ENCODE data around the gene CCL23. TPM values are rescaled to one million over a fixed set of nuclear protein-coding genes. Genes with fewer than 3 reads are reported as not detected.
"Not testable (repeated sequence)": the region's sequence is repeated elsewhere in the genome, so short reads cannot be mapped to it uniquely, and the experiment has no call there.

The CCL23 gene
- total and polyA plus RNA-seq, 4 donors = 1.9 to 24.4 (median 6.3) TPM

DNA sequence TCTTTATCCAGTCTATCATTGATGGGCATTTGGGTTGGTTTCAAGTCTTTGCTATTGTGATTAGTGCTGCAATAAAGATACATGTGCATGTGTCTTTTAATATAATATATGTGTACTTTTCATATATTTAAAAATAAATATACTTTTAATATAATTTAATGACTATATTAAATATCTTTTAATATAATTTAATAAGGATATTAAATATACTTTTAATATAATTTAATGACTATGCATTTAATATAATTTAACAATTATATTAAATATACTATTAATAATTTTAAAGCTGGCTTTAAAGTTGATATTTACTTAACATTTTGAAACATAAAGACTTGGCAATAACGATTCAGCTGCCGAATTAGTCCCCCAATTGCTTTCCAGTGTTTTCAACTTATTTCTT lies 1.2 kb downstream of the CCL23 start:
- Histone ChIP-seq H3K9me3 (ENCODE audit: control insufficient read depth in 4 of 4, low read length in 3 of 4) (no peaks in the 10 kb centered on the region), H3K4me1 (ENCODE audit: control insufficient read depth in 4 of 4, insufficient read depth in 4 of 4, low read length in 3 of 4) (peaks cover 0 to 2% (median 0%) of the 10 kb centered on the region in 4 donors), H3K27me3 (ENCODE audit: control insufficient read depth in 4 of 4, insufficient read depth in 4 of 4, low read length in 3 of 4) (no peaks in the 10 kb centered on the region), H3K9ac (ENCODE audit: low read depth in 1 of 2, low read length in 2 of 2) (no peak overlapping the region), H3K27ac (ENCODE audit: low read depth in 1 of 2, low read length in 2 of 2) (no peak overlapping the region), H3K36me3 (ENCODE audit: control insufficient read depth in 4 of 4, insufficient read depth in 3 of 4, low read depth in 1 of 4, low read length in 3 of 4) (peaks cover 0 to 14% (median 5%) of the 10 kb centered on the region in 4 donors), H3K4me3 (ENCODE audit: low read depth in 1 of 3, low read length in 3 of 3) (no peak overlapping the region)
- 98% methylated on average over 2 of the region's 2 CpGs for WGBS
- TF ChIP-seq GABPA (IDR thresholded peaks at IDR 0.05 in 1 of 2, conservative IDR thresholded peaks at IDR 0.05 in 1 of 2) (no peak), RAD21 (IDR thresholded peaks at IDR 0.05) (no peak), FOXA2 (IDR thresholded peaks at IDR 0.05) (no peak), TAF1 (conservative IDR thresholded peaks at IDR 0.05) (no peak), HNF4A (conservative IDR thresholded peaks at IDR 0.05) (no peak), NR2F2 (IDR thresholded peaks at IDR 0.05) (no peak), YY1 (IDR thresholded peaks at IDR 0.05) (no peak), SP1 (IDR thresholded peaks at IDR 0.05) (no peak), JUND (IDR thresholded peaks at IDR 0.05) (no peak), RXRA (IDR thresholded peaks at IDR 0.05) (no peak)
- TF ChIP-seq, protein P1, sequence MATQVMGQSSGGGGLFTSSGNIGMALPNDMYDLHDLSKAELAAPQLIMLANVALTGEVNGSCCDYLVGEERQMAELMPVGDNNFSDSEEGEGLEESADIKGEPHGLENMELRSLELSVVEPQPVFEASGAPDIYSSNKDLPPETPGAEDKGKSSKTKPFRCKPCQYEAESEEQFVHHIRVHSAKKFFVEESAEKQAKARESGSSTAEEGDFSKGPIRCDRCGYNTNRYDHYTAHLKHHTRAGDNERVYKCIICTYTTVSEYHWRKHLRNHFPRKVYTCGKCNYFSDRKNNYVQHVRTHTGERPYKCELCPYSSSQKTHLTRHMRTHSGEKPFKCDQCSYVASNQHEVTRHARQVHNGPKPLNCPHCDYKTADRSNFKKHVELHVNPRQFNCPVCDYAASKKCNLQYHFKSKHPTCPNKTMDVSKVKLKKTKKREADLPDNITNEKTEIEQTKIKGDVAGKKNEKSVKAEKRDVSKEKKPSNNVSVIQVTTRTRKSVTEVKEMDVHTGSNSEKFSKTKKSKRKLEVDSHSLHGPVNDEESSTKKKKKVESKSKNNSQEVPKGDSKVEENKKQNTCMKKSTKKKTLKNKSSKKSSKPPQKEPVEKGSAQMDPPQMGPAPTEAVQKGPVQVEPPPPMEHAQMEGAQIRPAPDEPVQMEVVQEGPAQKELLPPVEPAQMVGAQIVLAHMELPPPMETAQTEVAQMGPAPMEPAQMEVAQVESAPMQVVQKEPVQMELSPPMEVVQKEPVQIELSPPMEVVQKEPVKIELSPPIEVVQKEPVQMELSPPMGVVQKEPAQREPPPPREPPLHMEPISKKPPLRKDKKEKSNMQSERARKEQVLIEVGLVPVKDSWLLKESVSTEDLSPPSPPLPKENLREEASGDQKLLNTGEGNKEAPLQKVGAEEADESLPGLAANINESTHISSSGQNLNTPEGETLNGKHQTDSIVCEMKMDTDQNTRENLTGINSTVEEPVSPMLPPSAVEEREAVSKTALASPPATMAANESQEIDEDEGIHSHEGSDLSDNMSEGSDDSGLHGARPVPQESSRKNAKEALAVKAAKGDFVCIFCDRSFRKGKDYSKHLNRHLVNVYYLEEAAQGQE (IDR thresholded peaks at IDR 0.05) = no peak
- TF ChIP-seq, protein P2, sequence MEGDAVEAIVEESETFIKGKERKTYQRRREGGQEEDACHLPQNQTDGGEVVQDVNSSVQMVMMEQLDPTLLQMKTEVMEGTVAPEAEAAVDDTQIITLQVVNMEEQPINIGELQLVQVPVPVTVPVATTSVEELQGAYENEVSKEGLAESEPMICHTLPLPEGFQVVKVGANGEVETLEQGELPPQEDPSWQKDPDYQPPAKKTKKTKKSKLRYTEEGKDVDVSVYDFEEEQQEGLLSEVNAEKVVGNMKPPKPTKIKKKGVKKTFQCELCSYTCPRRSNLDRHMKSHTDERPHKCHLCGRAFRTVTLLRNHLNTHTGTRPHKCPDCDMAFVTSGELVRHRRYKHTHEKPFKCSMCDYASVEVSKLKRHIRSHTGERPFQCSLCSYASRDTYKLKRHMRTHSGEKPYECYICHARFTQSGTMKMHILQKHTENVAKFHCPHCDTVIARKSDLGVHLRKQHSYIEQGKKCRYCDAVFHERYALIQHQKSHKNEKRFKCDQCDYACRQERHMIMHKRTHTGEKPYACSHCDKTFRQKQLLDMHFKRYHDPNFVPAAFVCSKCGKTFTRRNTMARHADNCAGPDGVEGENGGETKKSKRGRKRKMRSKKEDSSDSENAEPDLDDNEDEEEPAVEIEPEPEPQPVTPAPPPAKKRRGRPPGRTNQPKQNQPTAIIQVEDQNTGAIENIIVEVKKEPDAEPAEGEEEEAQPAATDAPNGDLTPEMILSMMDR (IDR thresholded peaks at IDR 0.05; ENCODE audit: low read depth, low read length, missing input control) = no peak
- TF ChIP-seq, protein P3, sequence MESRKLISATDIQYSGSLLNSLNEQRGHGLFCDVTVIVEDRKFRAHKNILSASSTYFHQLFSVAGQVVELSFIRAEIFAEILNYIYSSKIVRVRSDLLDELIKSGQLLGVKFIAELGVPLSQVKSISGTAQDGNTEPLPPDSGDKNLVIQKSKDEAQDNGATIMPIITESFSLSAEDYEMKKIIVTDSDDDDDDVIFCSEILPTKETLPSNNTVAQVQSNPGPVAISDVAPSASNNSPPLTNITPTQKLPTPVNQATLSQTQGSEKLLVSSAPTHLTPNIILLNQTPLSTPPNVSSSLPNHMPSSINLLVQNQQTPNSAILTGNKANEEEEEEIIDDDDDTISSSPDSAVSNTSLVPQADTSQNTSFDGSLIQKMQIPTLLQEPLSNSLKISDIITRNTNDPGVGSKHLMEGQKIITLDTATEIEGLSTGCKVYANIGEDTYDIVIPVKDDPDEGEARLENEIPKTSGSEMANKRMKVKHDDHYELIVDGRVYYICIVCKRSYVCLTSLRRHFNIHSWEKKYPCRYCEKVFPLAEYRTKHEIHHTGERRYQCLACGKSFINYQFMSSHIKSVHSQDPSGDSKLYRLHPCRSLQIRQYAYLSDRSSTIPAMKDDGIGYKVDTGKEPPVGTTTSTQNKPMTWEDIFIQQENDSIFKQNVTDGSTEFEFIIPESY (IDR thresholded peaks at IDR 0.05) = no peak
- DNase-seq (ENCODE audit: low spot score) = no peak

DNA sequence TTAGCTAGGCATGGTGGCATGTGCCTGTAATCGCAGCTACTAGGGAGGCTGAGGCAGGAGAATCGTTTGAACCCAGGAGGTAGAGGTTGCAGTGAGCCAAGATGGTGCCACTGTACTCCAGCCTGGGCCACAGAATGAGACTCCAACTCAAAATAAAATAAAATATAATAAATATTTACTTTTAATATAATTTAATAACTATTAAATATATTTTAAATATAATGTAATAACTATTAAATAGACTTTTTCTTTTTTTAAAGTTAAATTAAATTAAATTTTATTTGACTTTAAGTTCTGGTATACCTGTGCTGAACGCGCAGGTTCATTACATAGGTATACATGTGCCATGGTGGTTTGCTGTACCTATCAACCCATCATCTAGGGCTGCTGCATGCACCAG lies 1.9 kb downstream of the CCL23 start:
- 98% methylated on average over 4 of the region's 4 CpGs for WGBS
- not testable (repeated sequence) for H3K4me1 ChIP-seq (ENCODE audit: control insufficient read depth in 4 of 4, insufficient read depth in 4 of 4, low read length in 3 of 4); H3K9ac ChIP-seq (ENCODE audit: low read depth in 1 of 2, low read length in 2 of 2); DNase-seq (ENCODE audit: low spot score); H3K27ac ChIP-seq (ENCODE audit: low read depth in 1 of 2, low read length in 2 of 2); H3K9me3 ChIP-seq (ENCODE audit: control insufficient read depth in 4 of 4, low read length in 3 of 4); H3K27me3 ChIP-seq (ENCODE audit: control insufficient read depth in 4 of 4, insufficient read depth in 4 of 4, low read length in 3 of 4); H3K4me3 ChIP-seq (ENCODE audit: low read depth in 1 of 3, low read length in 3 of 3)
- H3K36me3 ChIP-seq (ENCODE audit: control insufficient read depth in 4 of 4, insufficient read depth in 3 of 4, low read depth in 1 of 4, low read length in 3 of 4) = peaks cover 0 to 14% (median 6%) of the 10 kb centered on the region in 4 donors
